ENCODE data around the gene AXIN1.

AXIN1 gene

DNA sequence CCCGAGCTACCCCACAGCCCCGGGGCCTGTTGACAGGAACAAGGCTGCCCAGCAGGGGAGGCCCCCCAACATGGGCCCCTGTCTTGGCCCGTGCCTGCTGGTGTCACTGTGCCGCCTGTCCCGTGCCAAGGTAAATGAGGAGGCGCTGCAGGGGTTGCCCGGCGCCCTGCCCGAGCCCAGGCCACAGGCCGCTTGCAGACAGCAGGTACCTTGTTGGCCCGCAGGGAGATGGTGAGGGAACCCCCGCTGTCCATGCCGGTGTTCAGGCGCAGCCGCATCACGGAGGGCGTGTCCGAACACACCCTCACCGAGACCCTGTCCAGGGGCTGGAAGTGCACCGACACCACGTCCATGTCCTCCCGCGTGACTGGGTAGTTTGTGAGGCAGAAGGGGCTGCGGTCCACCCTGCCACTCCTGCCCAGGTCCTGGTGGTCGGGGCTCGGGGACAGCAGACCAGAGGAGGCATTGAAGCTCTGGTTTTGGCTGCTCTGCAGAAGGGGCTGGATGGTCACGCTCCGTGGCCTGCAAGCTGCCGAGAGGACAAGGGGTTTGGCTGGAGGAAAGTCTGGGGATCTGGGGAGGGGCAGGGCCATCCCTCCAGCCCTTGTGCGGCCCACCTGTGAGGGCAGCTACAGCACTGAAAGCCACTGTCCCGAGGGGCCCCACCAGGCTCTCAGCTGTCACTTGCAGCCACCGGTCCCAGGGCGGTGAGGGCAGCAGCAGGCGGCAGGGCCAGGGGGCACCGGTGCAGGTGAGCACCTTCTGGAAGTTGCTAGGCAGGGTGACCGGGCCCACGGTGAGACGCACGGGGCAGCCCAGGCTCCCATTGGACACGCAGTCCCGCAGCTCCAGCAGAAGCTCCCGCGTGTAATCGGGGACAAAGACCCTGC, 23.6 kb upstream of the AXIN1 start:
- no peak for TF ChIP-seq SIN3A (IDR thresholded peaks at IDR 0.05; ENCODE audit: borderline replicate concordance, insufficient read depth, low read length)
- TF ChIP-seq TAF1 (IDR thresholded peaks at IDR 0.05; ENCODE audit: borderline replicate concordance, insufficient read depth, low read length), result no peak
- TF ChIP-seq POLR2AphosphoS5 (IDR thresholded peaks at IDR 0.05; ENCODE audit: low read depth, low read length), result no peak
- no peak for TF ChIP-seq REST (IDR thresholded peaks at IDR 0.05; ENCODE audit: insufficient read depth in 1 of 2, low read depth in 2 of 2, low read length in 2 of 2)
- TF ChIP-seq FOXP2 (optimal IDR thresholded peaks at IDR 0.05; ENCODE audit: borderline replicate concordance, extremely low read depth, extremely low read length, insufficient read depth), result no peak

GRCh38 chr16:375212-375611, 22.7 kb upstream of the AXIN1 start:
- TF ChIP-seq TAF1 (IDR thresholded peaks at IDR 0.05; ENCODE audit: borderline replicate concordance, insufficient read depth, low read length) (no peak), SIN3A (IDR thresholded peaks at IDR 0.05; ENCODE audit: borderline replicate concordance, insufficient read depth, low read length) (no peak), FOXP2 (optimal IDR thresholded peaks at IDR 0.05; ENCODE audit: borderline replicate concordance, extremely low read depth, extremely low read length, insufficient read depth) (no peak), REST (IDR thresholded peaks at IDR 0.05; ENCODE audit: insufficient read depth in 1 of 2, low read depth in 2 of 2, low read length in 2 of 2) (no peak), POLR2AphosphoS5 (IDR thresholded peaks at IDR 0.05; ENCODE audit: low read depth, low read length) (no peak)

GRCh38 chr16:374616-374926, 22.0 kb upstream of the AXIN1 start:
- TF ChIP-seq SIN3A (IDR thresholded peaks at IDR 0.05; ENCODE audit: borderline replicate concordance, insufficient read depth, low read length), result no peak
- no peak for TF ChIP-seq FOXP2 (optimal IDR thresholded peaks at IDR 0.05; ENCODE audit: borderline replicate concordance, extremely low read depth, extremely low read length, insufficient read depth)
- no peak for TF ChIP-seq POLR2AphosphoS5 (IDR thresholded peaks at IDR 0.05; ENCODE audit: low read depth, low read length)
- no peak for TF ChIP-seq TAF1 (IDR thresholded peaks at IDR 0.05; ENCODE audit: borderline replicate concordance, insufficient read depth, low read length)
- TF ChIP-seq REST (IDR thresholded peaks at IDR 0.05; ENCODE audit: insufficient read depth in 1 of 2, low read depth in 2 of 2, low read length in 2 of 2), result no peak

- TF ChIP-seq REST (IDR thresholded peaks at IDR 0.05; ENCODE audit: insufficient read depth in 1 of 2, low read depth in 2 of 2, low read length in 2 of 2) (no peak), SIN3A (IDR thresholded peaks at IDR 0.05; ENCODE audit: borderline replicate concordance, insufficient read depth, low read length) (no peak), FOXP2 (optimal IDR thresholded peaks at IDR 0.05; ENCODE audit: borderline replicate concordance, extremely low read depth, extremely low read length, insufficient read depth) (no peak), TAF1 (IDR thresholded peaks at IDR 0.05; ENCODE audit: borderline replicate concordance, insufficient read depth, low read length) (no peak), POLR2AphosphoS5 (IDR thresholded peaks at IDR 0.05; ENCODE audit: low read depth, low read length) (no peak)
Measured at GRCh38 chr16:373848-374615, 21.5 kb upstream of the AXIN1 start.

Data from PFSK-1 (cell line).